Omental fat pad (tissue), 4 donors: ENCODE data around the gene MDH2. TPM values are rescaled to one million over a fixed set of nuclear protein-coding genes. Genes with fewer than 3 reads are reported as not detected.
"Not testable (repeated sequence)": the region's sequence is repeated elsewhere in the genome, so short reads cannot be mapped to it uniquely, and the experiment has no call there.

Experiments
- ATAC-seq: fragments of 150-250 bp; one replicate; pipeline ENCODE4 v1.9.1; 2016; ENCODE audit warnings: mild to moderate bottlenecking, moderate library complexity; ENCODE audit not compliant: low FRiP score
- DNase-seq: peaks from one replicate; pipeline ENCODE4 v3.0.0-alpha.2; 2019; ENCODE audit warnings: low spot score
- CTCF ChIP-seq, 3 donors: fragments of 450-650 bp; IDR thresholded peaks; one replicate each; pipeline ENCODE4 v1.5.1; 2016 to 2017; ENCODE audit warnings: antibody characterized with exemption in 3 of 3, mild to moderate bottlenecking in 3 of 3, moderate library complexity in 2 of 3
- small RNA-seq: library from RNA; depleted of rRNA; stranded (forward); fragments of <200 nt; gene quantifications from one replicate; pipeline ENCODE3, GENCODE V24; 2016
- total RNA-seq, 4 donors: library from RNA; depleted of rRNA; stranded (reverse); fragments of >200 nt; gene quantifications; one replicate each; pipeline ENCODE4 v1.1.0, GENCODE V29; 2016

MDH2 gene
- total RNA-seq, 4 donors from 2014 or later, result 58.7 to 77.2 (median 67.5) TPM

- TF ChIP-seq CTCF (IDR thresholded peaks at IDR 0.05), result no peak
- ATAC-seq (no peak), DNase-seq (no peak)
Observed at GRCh38 chr7:76106893-76107292, 59.0 kb downstream of the MDH2 start.

- DNase-seq, result no peak
- TF ChIP-seq CTCF (IDR thresholded peaks at IDR 0.05), result no peak
- ATAC-seq, result no peak
Observed at GRCh38 chr7:76108540-76109233, 60.8 kb downstream of the MDH2 start.

GRCh38 chr7:76113042-76113630, 65.2 kb downstream of the MDH2 start:
- DNase-seq, ATAC-seq: not testable (repeated sequence)

GRCh38 chr7:76114742-76115141, 66.8 kb downstream of the MDH2 start:
- not testable (repeated sequence) for DNase-seq

More at GRCh38 chr7:76114742-76115141, 66.8 kb downstream of the MDH2 start:
- ATAC-seq, result not testable (repeated sequence)

Small RNAs within 50 kb of the gene (small RNA-seq; reads per million reads assigned to genes)
- not detected for gene RNU6-863P

Other genes starting within 250 kb of the MDH2 start
- gene CCL24, start 234.3 kb upstream of the MDH2 start, total RNA-seq, result 10 to 100 TPM in 1 of 4 donors, 1 to 10 TPM in 1, not detected in 2; 2.5 to 10.8 TPM
- 10 to 100 TPM; 31.8 to 51.9 (median 33.0) TPM for gene RHBDD2, start 169.1 kb upstream of the MDH2 start, total RNA-seq
- 100 to 1,000 TPM; 105 to 243 (median 150) TPM for gene POR, start 133.0 kb upstream of the MDH2 start, total RNA-seq
- 100 to 1,000 TPM in 1 of 4 donors, 10 to 100 TPM in 3; 34.9 to 104 (median 51.5) TPM for gene TMEM120A, start 53.5 kb upstream of the MDH2 start, total RNA-seq
- 10 to 100 TPM; 13.6 to 20.0 (median 19.4) TPM for gene STYXL1, start 106 bp upstream of the MDH2 start, total RNA-seq
- gene SRRM3, start 153.8 kb downstream of the MDH2 start, total RNA-seq, result 1 to 10 TPM; 1.7 to 3.7 (median 2.4) TPM